HCT116 (cell line): ENCODE data around the gene MYH7.

Experiments used
- EGR1 ChIP-seq: IDR thresholded peaks from 2 replicates; pipeline ENCODE4 v1.6.1; 2012; ENCODE audit warnings: low read depth
- EZH2phosphoT487 ChIP-seq: fragments of 200-600 bp; IDR thresholded peaks from 2 replicates; pipeline ENCODE4 v1.6.1; 2018; ENCODE audit warnings: antibody characterized with exemption, borderline replicate concordance
- POLR2A ChIP-seq: IDR thresholded peaks from 2 replicates; pipeline ENCODE4 v1.7.0; 2011; ENCODE audit warnings: borderline replicate concordance; ENCODE audit not compliant: insufficient read depth, insufficient read length; ENCODE audit errors: extremely low read depth
- POLR2AphosphoS5 ChIP-seq: IDR thresholded peaks from 2 replicates; pipeline ENCODE4 v1.6.1; 2011; ENCODE audit warnings: mild to moderate bottlenecking, low read depth, low read length, moderate library complexity
- ZNF274 ChIP-seq: fragments of 200-500 bp; sonication (Bioruptor generic); IDR thresholded peaks from 2 replicates; pipeline ENCODE4 v1.6.1; 2014; ENCODE audit warnings: mild to moderate bottlenecking, low read depth, low read length, inconsistent platforms
- TF ChIP-seq, protein P1 (sequence below), 3 experiments: fragments of 200-600 bp in 1 of 3; sonication (generic) in 1 of 3; IDR thresholded peaks in 2 of 3; conservative IDR thresholded peaks in 1 of 3; 2 replicates each; pipeline ENCODE4 v1.5.1; 2012 to 2017; ENCODE audit warnings: low read depth in 2 of 3, low read length in 2 of 3, antibody characterized with exemption in 1 of 3, borderline replicate concordance in 1 of 3, control low read depth in 1 of 3, mild to moderate bottlenecking in 1 of 3, mixed read lengths in 1 of 3, mixed run types in 1 of 3, moderate library complexity in 1 of 3; ENCODE audit not compliant: insufficient read depth in 1 of 3
- TF ChIP-seq, protein P2 (sequence below): IDR thresholded peaks from 2 replicates; pipeline ENCODE4 v1.6.1; 2012

GRCh38 chr14:23444314-23444713 lies 8.9 kb upstream of the MYH7 start:
- TF ChIP-seq, protein P1, sequence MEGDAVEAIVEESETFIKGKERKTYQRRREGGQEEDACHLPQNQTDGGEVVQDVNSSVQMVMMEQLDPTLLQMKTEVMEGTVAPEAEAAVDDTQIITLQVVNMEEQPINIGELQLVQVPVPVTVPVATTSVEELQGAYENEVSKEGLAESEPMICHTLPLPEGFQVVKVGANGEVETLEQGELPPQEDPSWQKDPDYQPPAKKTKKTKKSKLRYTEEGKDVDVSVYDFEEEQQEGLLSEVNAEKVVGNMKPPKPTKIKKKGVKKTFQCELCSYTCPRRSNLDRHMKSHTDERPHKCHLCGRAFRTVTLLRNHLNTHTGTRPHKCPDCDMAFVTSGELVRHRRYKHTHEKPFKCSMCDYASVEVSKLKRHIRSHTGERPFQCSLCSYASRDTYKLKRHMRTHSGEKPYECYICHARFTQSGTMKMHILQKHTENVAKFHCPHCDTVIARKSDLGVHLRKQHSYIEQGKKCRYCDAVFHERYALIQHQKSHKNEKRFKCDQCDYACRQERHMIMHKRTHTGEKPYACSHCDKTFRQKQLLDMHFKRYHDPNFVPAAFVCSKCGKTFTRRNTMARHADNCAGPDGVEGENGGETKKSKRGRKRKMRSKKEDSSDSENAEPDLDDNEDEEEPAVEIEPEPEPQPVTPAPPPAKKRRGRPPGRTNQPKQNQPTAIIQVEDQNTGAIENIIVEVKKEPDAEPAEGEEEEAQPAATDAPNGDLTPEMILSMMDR (IDR thresholded peaks at IDR 0.05 in 2 of 3, conservative IDR thresholded peaks at IDR 0.05 in 1 of 3; ENCODE audit: borderline replicate concordance in 1 of 3, insufficient read depth in 1 of 3, low read depth in 2 of 3, low read length in 2 of 3): no peak
- TF ChIP-seq, protein P2, sequence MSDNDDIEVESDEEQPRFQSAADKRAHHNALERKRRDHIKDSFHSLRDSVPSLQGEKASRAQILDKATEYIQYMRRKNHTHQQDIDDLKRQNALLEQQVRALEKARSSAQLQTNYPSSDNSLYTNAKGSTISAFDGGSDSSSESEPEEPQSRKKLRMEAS: no peak
- no peak for TF ChIP-seq EGR1
- TF ChIP-seq POLR2A: no peak
- TF ChIP-seq EZH2phosphoT487: no peak
- no peak for TF ChIP-seq POLR2AphosphoS5
- no peak for TF ChIP-seq ZNF274
